C4-2B (cell line): ENCODE measurements around the gene TTC21B.

ENCODE experiments used
- H3K27ac ChIP-seq: fragments of 450-650 bp; 2 replicates; pipeline ENCODE4 v1.5.1; 2017
- CTCF ChIP-seq: fragments of 450-650 bp; conservative IDR thresholded peaks from 2 replicates; pipeline ENCODE4 v1.5.1; 2017; ENCODE audit warnings: mild to moderate bottlenecking
- ZFX ChIP-seq: fragments of 450-650 bp; IDR thresholded peaks from 2 replicates; pipeline ENCODE4 v1.6.1; 2017

Gene TTC21B

GRCh38 chr2:165924946-165925345 lies 28.6 kb downstream of the TTC21B start:
- TF ChIP-seq ZFX (no peak), CTCF (no peak; the same call in 1 of the 2 replicates)

GRCh38 chr2:165920748-165921147 lies 32.8 kb downstream of the TTC21B start:
- TF ChIP-seq ZFX, result no peak
- no peak for TF ChIP-seq CTCF
- no peak overlapping the region for H3K27ac ChIP-seq

More at GRCh38 chr2:165924946-165925345, 28.6 kb downstream of the TTC21B start:
- H3K27ac ChIP-seq, result no peak overlapping the region

GRCh38 chr2:165913636-165914035 lies 39.9 kb downstream of the TTC21B start:
- H3K27ac ChIP-seq, result no peak overlapping the region
- no peak for TF ChIP-seq ZFX
- no peak for TF ChIP-seq CTCF

- TF ChIP-seq ZFX, result no peak
- no peak for TF ChIP-seq CTCF
These were observed 41.6 kb downstream of the TTC21B start for GRCh38 chr2:165911981-165912380.

GRCh38 chr2:165911231-165911630 lies 42.3 kb downstream of the TTC21B start:
- TF ChIP-seq CTCF (no peak), ZFX (no peak)
- no peak overlapping the region for H3K27ac ChIP-seq

More at GRCh38 chr2:165911981-165912380, 41.6 kb downstream of the TTC21B start:
- no peak overlapping the region for H3K27ac ChIP-seq

GRCh38 chr2:165909466-165909865 lies 44.1 kb downstream of the TTC21B start:
- no peak overlapping the region for H3K27ac ChIP-seq
- no peak for TF ChIP-seq ZFX
- TF ChIP-seq CTCF, result no peak

- no peak for TF ChIP-seq CTCF
- no peak for TF ChIP-seq ZFX
- no peak overlapping the region for H3K27ac ChIP-seq
These were observed 47.7 kb downstream of the TTC21B start for GRCh38 chr2:165905854-165906253.
